Astrocyte of the cerebellum (primary cell): ENCODE data around the gene BORCS5.
A peak's percentile ranks its signal among the peaks of the same experiment; 100 is the strongest.

Source experiments
- DNase-seq: peaks from one replicate; pipeline ENCODE4 v3.0.0-alpha.2; 2011; ENCODE audit warnings: low read depth
- H3K4me3 ChIP-seq: 2 replicates; pipeline ENCODE4 v1.5.1; 2011; ENCODE audit warnings: mild to moderate bottlenecking, low read depth, low read length, moderate library complexity
- in situ Hi-C: cut with HindIII; loops from 2 replicates; pipeline ENCODE4 v1.10.0; 2017; ENCODE audit warnings: low sequenced_read_pairs
- TF ChIP-seq, protein P1 (sequence below): IDR thresholded peaks from 2 replicates; pipeline ENCODE4 v1.5.1; 2012; ENCODE audit warnings: low read length, low read depth, moderate library complexity, mild to moderate bottlenecking; ENCODE audit errors: missing control alignments

The BORCS5 gene

DNA sequence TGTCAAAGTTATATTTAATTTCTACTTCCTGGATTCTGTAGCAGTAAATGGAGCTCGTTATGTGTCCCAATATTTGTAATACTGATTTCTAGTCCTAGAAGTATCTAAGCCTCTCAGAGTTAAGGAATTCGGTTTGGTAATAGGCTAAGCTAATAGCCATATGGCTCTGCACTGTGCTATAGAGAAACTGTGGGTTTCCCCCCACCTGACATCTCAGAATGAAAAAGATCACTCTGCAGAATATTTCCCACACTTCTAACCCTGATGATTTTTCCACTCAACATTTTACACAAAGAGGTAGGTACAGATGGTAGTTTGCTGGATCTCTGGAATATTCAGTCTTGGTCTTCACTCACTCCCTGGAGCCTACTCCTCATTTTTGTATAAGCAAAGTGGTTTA is 71.2 kb downstream of the BORCS5 start:
- H3K4me3 ChIP-seq = no peak overlapping the region
- in situ Hi-C loops = no loop called here
- no peak for DNase-seq
- TF ChIP-seq, protein P1, sequence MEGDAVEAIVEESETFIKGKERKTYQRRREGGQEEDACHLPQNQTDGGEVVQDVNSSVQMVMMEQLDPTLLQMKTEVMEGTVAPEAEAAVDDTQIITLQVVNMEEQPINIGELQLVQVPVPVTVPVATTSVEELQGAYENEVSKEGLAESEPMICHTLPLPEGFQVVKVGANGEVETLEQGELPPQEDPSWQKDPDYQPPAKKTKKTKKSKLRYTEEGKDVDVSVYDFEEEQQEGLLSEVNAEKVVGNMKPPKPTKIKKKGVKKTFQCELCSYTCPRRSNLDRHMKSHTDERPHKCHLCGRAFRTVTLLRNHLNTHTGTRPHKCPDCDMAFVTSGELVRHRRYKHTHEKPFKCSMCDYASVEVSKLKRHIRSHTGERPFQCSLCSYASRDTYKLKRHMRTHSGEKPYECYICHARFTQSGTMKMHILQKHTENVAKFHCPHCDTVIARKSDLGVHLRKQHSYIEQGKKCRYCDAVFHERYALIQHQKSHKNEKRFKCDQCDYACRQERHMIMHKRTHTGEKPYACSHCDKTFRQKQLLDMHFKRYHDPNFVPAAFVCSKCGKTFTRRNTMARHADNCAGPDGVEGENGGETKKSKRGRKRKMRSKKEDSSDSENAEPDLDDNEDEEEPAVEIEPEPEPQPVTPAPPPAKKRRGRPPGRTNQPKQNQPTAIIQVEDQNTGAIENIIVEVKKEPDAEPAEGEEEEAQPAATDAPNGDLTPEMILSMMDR = no peak

DNA sequence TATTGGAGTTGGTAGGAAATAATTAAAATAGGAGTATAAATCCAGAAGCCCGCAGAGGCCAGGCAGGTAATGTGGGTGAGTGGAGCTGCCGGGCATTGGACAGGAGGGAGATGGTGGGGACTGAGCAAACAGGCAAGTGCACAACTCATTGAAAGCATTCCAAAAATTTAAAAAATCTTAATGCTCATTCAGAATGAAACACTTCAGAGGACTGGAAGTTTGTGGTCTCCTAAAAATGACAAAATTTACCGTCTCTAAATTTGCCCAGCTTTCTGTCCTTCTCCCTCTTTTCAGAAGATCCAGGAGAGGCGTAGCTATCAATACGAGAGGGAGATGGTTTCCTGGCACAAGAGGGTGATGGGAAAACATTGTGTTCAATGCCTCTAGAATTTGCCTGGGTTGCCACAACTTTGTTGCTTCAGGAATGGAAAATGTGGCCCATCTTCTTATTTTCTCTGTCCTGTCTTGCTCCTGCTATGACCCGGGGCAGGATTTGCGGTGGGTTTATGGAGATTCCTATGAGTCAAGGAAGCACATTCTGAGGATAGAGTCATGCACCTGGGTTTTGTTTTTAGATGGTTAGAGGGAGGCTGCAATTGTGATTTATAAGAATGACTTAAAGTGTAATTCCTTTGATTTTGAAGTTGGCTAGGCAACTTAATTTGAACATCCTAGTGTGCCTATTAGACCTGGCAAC is 72.2 kb downstream of the BORCS5 start:
- H3K4me3 ChIP-seq = no peak overlapping the region
- in situ Hi-C loops = no loop called here
- no peak for DNase-seq
- TF ChIP-seq, protein P1 = no peak

DNA sequence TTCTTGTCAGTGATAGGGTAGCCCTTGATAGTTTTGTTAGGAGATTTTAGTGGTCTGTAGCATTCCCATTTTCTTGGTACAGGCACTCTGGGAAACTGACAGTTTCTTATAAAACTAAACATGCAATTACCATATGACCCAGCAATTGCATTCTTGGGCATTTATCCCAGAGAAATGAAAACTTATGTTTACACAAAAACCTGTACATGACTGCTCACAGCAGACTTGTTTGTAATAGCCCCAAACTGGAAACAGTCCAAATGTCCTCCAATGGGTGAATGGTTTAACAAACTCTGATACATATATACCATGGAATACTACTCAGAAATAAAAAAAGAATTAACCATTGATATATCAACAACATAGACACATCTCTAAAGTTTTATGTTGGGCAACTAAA is 75.5 kb downstream of the BORCS5 start:
- in situ Hi-C loops = no loop called here
- TF ChIP-seq, protein P1 = no peak
- no peak overlapping the region for H3K4me3 ChIP-seq
- DNase-seq = peak; percentile 81

DNA sequence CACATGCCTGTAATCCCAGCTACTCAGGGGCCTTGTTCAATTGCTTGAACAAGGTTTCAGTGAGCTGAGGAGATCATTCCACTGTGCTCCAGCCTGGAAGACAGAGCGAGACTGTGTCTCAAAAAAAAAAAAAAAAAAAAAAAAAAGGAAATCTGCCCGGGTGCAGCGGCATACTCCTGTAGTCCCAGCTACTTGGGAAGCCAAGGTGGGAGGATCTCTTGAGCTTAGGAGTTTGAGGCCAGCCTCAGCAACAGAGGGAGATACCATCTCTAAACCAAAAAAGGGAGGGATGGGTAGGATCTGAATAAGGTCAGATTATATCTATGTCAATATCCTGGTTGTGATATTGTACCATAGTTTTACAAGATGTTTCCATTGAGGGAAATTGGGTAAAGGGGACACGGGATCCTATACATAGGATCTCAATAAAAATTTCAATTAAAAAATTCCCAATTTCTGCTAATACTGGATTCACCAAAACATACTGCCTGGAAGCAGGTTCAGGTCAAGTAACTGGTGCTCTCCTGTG is 76.4 kb downstream of the BORCS5 start:
- in situ Hi-C loops = no loop called here
- TF ChIP-seq, protein P1 = no peak
- DNase-seq = no peak
- no peak overlapping the region for H3K4me3 ChIP-seq

DNA sequence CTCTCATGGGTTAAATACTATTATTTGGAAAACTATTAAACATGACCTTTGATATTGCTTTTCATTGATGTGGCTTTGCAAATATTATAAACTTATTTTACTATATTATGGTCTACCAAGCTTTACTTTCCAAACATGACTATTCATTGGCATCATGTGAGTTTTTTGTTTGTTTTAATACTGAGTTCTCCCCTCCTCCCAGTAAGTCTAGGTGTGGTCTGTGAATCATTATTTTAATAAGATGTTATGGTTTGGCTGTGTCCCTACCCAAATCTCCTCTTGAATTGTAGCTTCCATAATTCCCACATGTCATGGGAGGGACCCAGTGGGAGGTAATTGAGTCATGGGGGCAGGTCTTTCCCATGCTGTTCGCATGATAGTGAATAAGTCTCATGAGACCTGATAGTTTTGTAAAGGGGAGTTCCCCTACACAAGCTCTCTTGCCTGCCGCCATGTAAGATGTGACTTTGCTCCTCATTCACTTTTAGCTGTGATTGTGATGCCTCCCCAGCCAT is 80.0 kb downstream of the BORCS5 start:
- no peak for DNase-seq
- in situ Hi-C loops = no loop called here
- no peak overlapping the region for H3K4me3 ChIP-seq
- TF ChIP-seq, protein P1 = no peak

DNA sequence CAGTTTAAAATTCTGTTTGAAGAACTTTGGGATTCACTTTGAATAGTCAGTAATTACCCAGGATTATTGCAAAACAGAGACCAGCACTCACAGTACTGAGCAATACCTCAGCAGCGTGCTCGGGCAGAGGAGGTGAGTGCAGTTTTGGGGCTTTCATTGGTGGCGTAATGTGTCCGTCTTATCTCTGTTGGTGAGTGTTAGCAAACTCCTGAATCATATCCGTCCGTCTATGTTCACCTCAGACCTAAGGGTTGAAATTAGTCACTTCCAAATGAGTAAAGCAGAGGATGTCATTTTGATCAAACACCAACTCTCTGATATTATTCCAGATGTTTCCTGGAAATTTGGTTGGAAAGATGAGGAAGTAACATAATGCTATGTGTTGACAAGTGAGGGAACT is 82.8 kb downstream of the BORCS5 start:
- no peak overlapping the region for H3K4me3 ChIP-seq
- TF ChIP-seq, protein P1 = no peak
- DNase-seq = no peak
- in situ Hi-C loops = no loop called here
